Lower leg skin (tissue), 3 donors: ENCODE measurements around the gene TMTC2.

Experiments used
- POLR2A ChIP-seq, 2 donors: fragments of 450-650 bp; IDR thresholded peaks; one replicate each; pipeline ENCODE4 v1.6.1; 2016 to 2017; ENCODE audit warnings: antibody characterized with exemption in 2 of 2, mild to moderate bottlenecking in 1 of 2, moderate library complexity in 1 of 2
- TF ChIP-seq, protein P1 (sequence below), 3 donors: fragments of 450-650 bp; IDR thresholded peaks; one replicate each; pipeline ENCODE4 v1.5.1; 2016; ENCODE audit warnings: antibody characterized with exemption in 3 of 3, mild to moderate bottlenecking in 3 of 3, moderate library complexity in 2 of 3

DNA sequence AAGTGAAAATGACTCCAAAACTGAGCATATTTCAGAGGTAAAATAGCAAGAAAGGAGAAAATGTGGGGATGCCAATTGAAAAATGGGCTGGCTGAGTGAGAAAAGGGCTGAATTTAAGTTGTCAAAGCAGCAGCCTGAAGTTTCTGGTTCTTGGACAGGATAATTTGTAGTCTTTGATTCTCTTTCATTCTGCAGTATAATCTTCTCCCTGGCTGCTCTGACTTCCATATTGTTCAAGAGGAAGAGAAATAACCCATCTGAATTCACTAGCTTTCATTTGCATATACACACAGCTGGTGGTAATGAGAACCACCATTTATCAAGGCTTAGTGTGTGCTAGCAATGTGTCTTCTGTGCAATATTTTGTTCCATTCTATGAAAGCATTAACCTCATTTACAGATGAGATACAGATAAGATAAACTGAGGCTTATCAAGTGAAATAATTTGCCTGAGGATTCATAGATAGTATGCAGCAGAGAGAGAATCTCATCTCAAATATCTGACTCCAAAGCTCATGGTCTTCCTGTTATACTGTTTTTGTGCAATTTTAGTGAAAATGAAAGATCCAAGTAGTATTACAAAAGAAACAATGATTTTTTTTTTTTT is 184.2 kb downstream of the TMTC2 start:
- TF ChIP-seq, protein P1, sequence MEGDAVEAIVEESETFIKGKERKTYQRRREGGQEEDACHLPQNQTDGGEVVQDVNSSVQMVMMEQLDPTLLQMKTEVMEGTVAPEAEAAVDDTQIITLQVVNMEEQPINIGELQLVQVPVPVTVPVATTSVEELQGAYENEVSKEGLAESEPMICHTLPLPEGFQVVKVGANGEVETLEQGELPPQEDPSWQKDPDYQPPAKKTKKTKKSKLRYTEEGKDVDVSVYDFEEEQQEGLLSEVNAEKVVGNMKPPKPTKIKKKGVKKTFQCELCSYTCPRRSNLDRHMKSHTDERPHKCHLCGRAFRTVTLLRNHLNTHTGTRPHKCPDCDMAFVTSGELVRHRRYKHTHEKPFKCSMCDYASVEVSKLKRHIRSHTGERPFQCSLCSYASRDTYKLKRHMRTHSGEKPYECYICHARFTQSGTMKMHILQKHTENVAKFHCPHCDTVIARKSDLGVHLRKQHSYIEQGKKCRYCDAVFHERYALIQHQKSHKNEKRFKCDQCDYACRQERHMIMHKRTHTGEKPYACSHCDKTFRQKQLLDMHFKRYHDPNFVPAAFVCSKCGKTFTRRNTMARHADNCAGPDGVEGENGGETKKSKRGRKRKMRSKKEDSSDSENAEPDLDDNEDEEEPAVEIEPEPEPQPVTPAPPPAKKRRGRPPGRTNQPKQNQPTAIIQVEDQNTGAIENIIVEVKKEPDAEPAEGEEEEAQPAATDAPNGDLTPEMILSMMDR (IDR thresholded peaks at IDR 0.05), result no peak
- TF ChIP-seq POLR2A (IDR thresholded peaks at IDR 0.05), result no peak
